H1 (cell line): Measurements from ENCODE around the gene KLHDC1. TPM values are rescaled to one million over a fixed set of nuclear protein-coding genes. Genes with fewer than 3 reads are reported as not detected.

Experiments
- ASH2L ChIP-seq: fragments of 200-600, 300-600 bp; sonication (generic); IDR thresholded peaks from one replicate; pipeline ENCODE4 v1.7.1; 2017; ENCODE audit warnings: low read length
- BCL11A ChIP-seq, 2 experiments: IDR thresholded peaks; one replicate each; pipeline ENCODE4 v1.6.1; 2011; ENCODE audit warnings: low read depth in 2 of 2, low read length in 2 of 2, mild to moderate bottlenecking in 2 of 2
- CEBPB ChIP-seq: IDR thresholded peaks from 2 replicates; pipeline ENCODE4 v1.6.1; 2012; ENCODE audit warnings: low read depth, low read length
- CHD7 ChIP-seq: fragments of 300-600 bp; sonication (generic); IDR thresholded peaks from 2 replicates; pipeline ENCODE4 v1.7.1; 2012; ENCODE audit warnings: low read length, moderate library complexity, mild to moderate bottlenecking, inconsistent platforms; ENCODE audit not compliant: insufficient replicate concordance
- EP300 ChIP-seq, 2 experiments: IDR thresholded peaks; 1 replicate in 1 of 2; 2 replicates in 1 of 2; pipeline ENCODE4 v1.6.1; 2011 to 2012; ENCODE audit warnings: low read depth in 2 of 2, low read length in 2 of 2, mild to moderate bottlenecking in 2 of 2, borderline replicate concordance in 1 of 2, inconsistent platforms in 1 of 2, moderate library complexity in 1 of 2
- FOSL1 ChIP-seq: IDR thresholded peaks from 2 replicates; pipeline ENCODE4 v1.6.1; 2011; ENCODE audit warnings: mild to moderate bottlenecking, low read depth, low read length, moderate library complexity; ENCODE audit not compliant: insufficient read depth
- JUN ChIP-seq: IDR thresholded peaks from 2 replicates; pipeline ENCODE4 v1.6.1; 2011; ENCODE audit warnings: low read depth, mild to moderate bottlenecking, improper control_type of control experiment, low read length
- KDM1A ChIP-seq: fragments of 200-600, 300-600 bp; sonication (generic); IDR thresholded peaks from 2 replicates; pipeline ENCODE4 v1.7.1; 2016; ENCODE audit warnings: mild to moderate bottlenecking, low read length, borderline replicate concordance
- NANOG ChIP-seq: IDR thresholded peaks from 2 replicates; pipeline ENCODE4 v1.6.1; 2011; ENCODE audit warnings: low read length, low read depth, mild to moderate bottlenecking, inconsistent platforms; ENCODE audit not compliant: insufficient read depth, poor library complexity, severe bottlenecking
- SP1 ChIP-seq: IDR thresholded peaks from 2 replicates; pipeline ENCODE4 v1.6.1; 2011; ENCODE audit warnings: low read depth, low read length
- SP4 ChIP-seq: IDR thresholded peaks from 2 replicates; pipeline ENCODE4 v1.6.1; 2012; ENCODE audit warnings: low read length, inconsistent platforms
- TEAD4 ChIP-seq: IDR thresholded peaks from 2 replicates; pipeline ENCODE4 v1.6.1; 2012; ENCODE audit warnings: low read depth, low read length, inconsistent platforms, mixed read lengths
- YY1 ChIP-seq: IDR thresholded peaks from 2 replicates; pipeline ENCODE4 v1.6.1; 2011; ENCODE audit warnings: low read depth, mild to moderate bottlenecking, low read length
- polyA plus RNA-seq, 7 experiments: library from polyadenylated mRNA; depleted of rRNA in 3 of 7; stranded (reverse) in 5 of 7; unstranded in 2 of 7; fragments of >200 nt in 5 of 7; fragments of 200-250 nt in 2 of 7; gene quantifications; 1 replicate in 5 of 7; 2 replicates in 1 of 7; 4 replicates in 1 of 7; pipeline versions ENCODE4 v1.2.1 to v1.2.3, GENCODE V29; 2011 to 2013; ENCODE audit warnings: missing spikeins in 2 of 7, mixed read lengths in 2 of 7
- total RNA-seq: library from RNA; stranded (reverse); fragmentation: NEBNext Ultra II Directional; extraction: Animal tissue kit (Norgen Biotek cat#: 25700); gene quantifications from 2 replicates; pipeline ENCODE4 v1.2.1, GENCODE V29; 2021

Gene KLHDC1
- total and polyA plus RNA-seq, 2 of the 8 experiments (the other 6 are each of a cell fraction or from before 2014, with no cell fraction given), result 0.08 TPM; not detected in 1

- no peak for TF ChIP-seq CHD7
- no peak for TF ChIP-seq SP4
- no peak for TF ChIP-seq YY1
- no peak for TF ChIP-seq CEBPB
- no peak for TF ChIP-seq NANOG
- TF ChIP-seq KDM1A, result no peak
- no peak for TF ChIP-seq BCL11A (IDR thresholded peaks at IDR 0.05; ENCODE audit: low read depth in 2 of 2, low read length in 2 of 2)
- no peak for TF ChIP-seq SP1
- no peak for TF ChIP-seq FOSL1
- no peak for TF ChIP-seq ASH2L
- no peak for TF ChIP-seq JUN
- no peak for TF ChIP-seq TEAD4
- no peak for TF ChIP-seq EP300 (IDR thresholded peaks at IDR 0.05; ENCODE audit: borderline replicate concordance in 1 of 2, low read depth in 2 of 2, low read length in 2 of 2)
- TF ChIP-seq, all 59 proteins: peak for 0
Observed at GRCh38 chr14:49686425-49686824, 6.5 kb upstream of the KLHDC1 start (continued).
